Measurements from ENCODE around the gene TRMT1. TPM values are rescaled to one million over a fixed set of nuclear protein-coding genes. Genes with fewer than 3 reads are reported as not detected.

The TRMT1 gene
- total and polyA plus RNA-seq, 2 of the 8 experiments (the other 6 are each of a cell fraction or from before 2014, with no cell fraction given), result 77.4 to 99.3 TPM

- peak; percentile 29 for TF ChIP-seq CHD7 (IDR thresholded peaks at IDR 0.05; ENCODE audit: insufficient replicate concordance, low read length)
- TF ChIP-seq CREB1 (IDR thresholded peaks at IDR 0.05), result peak; percentile 68; the same call in 1 of the 2 replicates
- no peak for TF ChIP-seq NRF1 (IDR thresholded peaks at IDR 0.05; ENCODE audit: low read depth, low read length)
- peak; percentile 37; the same call in 1 of the 2 replicates for TF ChIP-seq TEAD4 (IDR thresholded peaks at IDR 0.05; ENCODE audit: low read depth, low read length)
- peak; percentile 72 for TF ChIP-seq TBP (IDR thresholded peaks at IDR 0.05; ENCODE audit: low read depth, low read length)
- TF ChIP-seq CTBP2 (IDR thresholded peaks at IDR 0.05; ENCODE audit: borderline replicate concordance, insufficient read depth, insufficient read length, low read length), result peak; percentile 97
- peak; percentile 76 to 94; a peak in 3 of 4 replicates for TF ChIP-seq HDAC2 (IDR thresholded peaks at IDR 0.05; ENCODE audit: borderline replicate concordance in 1 of 2, low read depth in 2 of 2, low read length in 2 of 2)
- no peak for TF ChIP-seq CBX8 (IDR thresholded peaks at IDR 0.05; ENCODE audit: borderline replicate concordance, low read depth, low read length)
- peak; percentile 95 for TF ChIP-seq TCF12 (IDR thresholded peaks at IDR 0.05; ENCODE audit: low read depth, low read length)
- no peak for TF ChIP-seq ZNF274 (IDR thresholded peaks at IDR 0.05; ENCODE audit: borderline replicate concordance, extremely low read depth, low read length)
These were observed 48.0 kb upstream of the TRMT1 start (continued) for GRCh38 chr19:13164343-13165161.

Data from H1 (cell line).